Fibroblast of the aortic adventitia (primary cell): ENCODE data around the gene STH. TPM values are rescaled to one million over a fixed set of nuclear protein-coding genes. Genes with fewer than 3 reads are reported as not detected.

Experiments
- DNase-seq: peaks from one replicate; pipeline ENCODE4 v3.0.0-alpha.2; 2010; ENCODE audit warnings: low read depth
- H3K4me3 ChIP-seq: 2 replicates; pipeline ENCODE4 v1.5.1; 2011; ENCODE audit warnings: low read depth, mild to moderate bottlenecking, control low read depth, low read length, moderate library complexity
- total RNA-seq: library from RNA; depleted of rRNA; stranded (reverse); fragments of >200 nt; gene quantifications from 2 replicates; pipeline ENCODE4 v1.2.3, GENCODE V29; 2012; ENCODE audit warnings: low replicate concordance
- TF ChIP-seq, protein P1 (sequence below): IDR thresholded peaks from 2 replicates; pipeline ENCODE4 v1.5.1; 2011; ENCODE audit warnings: mild to moderate bottlenecking, low read length, control low read depth, inconsistent platforms; ENCODE audit not compliant: insufficient read depth

The STH gene
- total RNA-seq, 1 donor: not detected

DNA sequence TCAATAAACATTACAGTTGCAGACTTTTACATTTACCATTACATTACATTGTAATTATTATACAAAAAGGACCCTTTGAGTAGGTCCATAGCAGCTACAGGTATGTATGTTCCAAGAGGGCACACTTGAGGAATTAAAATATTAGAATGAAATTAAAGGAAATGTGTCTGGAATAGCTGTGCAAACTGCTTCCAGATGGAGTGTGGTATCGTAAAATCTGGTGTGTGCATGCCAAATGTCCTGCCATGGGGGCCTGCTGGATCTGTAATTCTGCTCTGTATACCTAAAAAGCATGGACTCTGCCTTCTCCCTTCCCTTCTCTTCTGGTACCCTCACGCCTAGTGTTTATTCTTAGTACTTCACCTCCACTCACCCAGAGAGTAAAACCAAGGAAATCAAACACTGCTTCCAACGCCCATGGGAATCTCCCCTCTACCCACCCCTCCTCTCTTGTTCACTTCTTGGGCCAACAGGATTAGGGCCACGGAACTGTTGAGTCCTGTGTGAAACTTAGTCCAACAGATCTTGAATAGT is 38.7 kb downstream of the STH start:
- no peak overlapping the region for H3K4me3 ChIP-seq
- TF ChIP-seq, protein P1, sequence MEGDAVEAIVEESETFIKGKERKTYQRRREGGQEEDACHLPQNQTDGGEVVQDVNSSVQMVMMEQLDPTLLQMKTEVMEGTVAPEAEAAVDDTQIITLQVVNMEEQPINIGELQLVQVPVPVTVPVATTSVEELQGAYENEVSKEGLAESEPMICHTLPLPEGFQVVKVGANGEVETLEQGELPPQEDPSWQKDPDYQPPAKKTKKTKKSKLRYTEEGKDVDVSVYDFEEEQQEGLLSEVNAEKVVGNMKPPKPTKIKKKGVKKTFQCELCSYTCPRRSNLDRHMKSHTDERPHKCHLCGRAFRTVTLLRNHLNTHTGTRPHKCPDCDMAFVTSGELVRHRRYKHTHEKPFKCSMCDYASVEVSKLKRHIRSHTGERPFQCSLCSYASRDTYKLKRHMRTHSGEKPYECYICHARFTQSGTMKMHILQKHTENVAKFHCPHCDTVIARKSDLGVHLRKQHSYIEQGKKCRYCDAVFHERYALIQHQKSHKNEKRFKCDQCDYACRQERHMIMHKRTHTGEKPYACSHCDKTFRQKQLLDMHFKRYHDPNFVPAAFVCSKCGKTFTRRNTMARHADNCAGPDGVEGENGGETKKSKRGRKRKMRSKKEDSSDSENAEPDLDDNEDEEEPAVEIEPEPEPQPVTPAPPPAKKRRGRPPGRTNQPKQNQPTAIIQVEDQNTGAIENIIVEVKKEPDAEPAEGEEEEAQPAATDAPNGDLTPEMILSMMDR: no peak
- no peak for DNase-seq

DNA sequence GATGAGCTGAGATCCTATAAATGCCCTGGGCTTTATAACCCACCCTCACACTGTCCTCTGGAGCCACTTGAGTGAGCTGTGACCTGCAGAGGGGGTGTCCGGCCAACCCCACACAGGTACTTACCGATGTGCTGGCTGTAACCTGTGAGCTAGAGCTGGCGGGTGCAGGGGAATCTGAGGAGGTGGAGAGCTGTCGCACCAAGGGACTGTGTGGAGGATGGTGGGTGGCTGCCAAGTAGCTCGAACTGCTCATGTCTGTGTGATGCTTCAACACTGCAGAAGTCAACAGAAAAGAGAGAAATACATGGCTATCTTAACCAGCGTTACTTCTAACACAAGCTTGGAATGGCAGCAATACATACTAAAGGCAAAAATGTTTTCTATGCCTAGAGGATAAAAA is 39.4 kb downstream of the STH start:
- DNase-seq: no peak
- no peak overlapping the region for H3K4me3 ChIP-seq
- TF ChIP-seq, protein P1: no peak

DNA sequence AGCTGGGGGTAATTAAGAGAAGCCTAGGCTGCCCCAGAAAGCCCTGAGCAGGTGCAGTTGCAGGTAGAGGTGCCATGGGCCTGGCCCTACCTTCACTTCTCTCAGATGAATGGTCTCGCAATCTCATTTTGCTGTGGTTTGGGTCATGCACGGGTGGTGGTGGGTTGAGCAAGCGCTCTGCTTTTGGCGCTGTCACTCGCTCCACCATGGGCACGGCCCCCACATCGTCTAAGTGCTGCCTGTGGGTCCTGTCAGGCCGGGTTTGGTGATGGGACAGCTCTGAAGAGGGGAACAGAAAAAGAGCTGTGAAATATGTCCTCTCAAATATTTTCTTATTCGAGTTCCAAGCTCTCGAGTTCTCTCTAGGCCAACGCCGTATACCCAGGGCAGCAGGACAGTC is 39.9 kb downstream of the STH start:
- no peak overlapping the region for H3K4me3 ChIP-seq
- DNase-seq: no peak
- TF ChIP-seq, protein P1: no peak

DNA sequence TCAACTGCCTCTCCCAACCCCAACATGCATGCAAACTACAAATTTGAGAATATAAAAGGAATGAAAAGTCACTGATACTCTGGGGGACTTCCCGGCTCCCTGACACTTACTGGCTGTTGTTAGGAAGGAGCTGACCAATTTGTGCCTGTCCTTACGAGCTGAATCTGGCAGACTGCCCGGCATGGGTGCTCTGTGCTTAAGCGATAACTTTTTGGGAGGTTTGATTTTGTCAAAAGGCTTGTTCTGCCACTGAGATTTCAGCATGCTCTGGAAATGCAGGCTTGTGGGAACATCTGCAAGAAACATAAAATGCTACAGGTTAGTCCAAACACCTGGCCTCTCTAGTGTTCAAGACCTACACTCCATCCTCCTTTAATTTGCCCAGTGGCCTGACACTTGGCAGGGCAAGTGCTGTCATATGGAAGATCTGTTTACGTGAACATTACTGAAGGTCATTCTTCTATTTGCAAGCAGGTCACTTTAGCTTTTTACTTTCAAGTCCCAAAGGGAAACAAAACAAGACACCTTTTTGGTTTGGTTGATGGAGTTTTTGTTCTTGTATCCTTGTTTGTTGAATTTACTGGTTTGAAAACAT is 40.6 kb downstream of the STH start:
- no peak for DNase-seq
- no peak overlapping the region for H3K4me3 ChIP-seq
- TF ChIP-seq, protein P1: no peak

DNA sequence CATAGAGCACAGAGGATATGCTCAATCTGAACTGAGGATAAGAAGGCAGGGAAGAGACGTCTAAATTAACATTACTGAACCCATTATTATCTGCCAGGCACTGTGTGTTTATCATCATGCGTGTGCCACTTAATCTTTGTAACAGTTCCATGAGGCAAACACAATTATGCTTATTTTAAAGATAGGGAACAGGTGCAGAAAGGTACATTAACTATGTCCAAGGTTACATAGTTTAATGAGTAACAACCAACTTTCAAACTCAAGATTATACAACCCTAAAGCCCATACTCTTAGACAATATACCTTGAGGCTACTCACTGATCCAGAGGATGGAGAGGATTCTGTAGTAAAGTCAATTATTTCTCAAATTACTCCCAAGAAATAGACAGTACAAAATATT is 43.2 kb downstream of the STH start:
- no peak overlapping the region for H3K4me3 ChIP-seq
- TF ChIP-seq, protein P1: no peak
- DNase-seq: no peak

DNA sequence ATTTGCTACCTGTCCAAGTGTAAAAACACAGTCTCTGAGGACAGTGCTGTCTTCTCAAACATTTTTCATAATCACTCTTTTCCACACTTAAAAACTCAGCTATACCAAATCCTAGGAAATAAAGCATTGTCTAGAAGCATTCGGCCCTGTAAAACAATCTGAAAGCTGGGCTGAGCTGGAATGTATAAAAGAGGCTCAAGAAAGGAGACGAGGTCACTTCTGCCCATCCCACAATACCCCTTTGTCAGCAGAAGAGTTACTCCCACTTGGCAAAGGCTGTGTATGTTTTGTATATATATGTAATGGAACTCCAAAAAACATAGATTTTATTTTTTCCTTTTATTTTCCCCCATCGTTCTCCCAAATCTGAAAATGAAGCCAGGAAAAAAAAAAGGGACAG is 43.9 kb downstream of the STH start:
- H3K4me3 ChIP-seq: no peak overlapping the region
- DNase-seq: no peak
- TF ChIP-seq, protein P1: no peak

DNA sequence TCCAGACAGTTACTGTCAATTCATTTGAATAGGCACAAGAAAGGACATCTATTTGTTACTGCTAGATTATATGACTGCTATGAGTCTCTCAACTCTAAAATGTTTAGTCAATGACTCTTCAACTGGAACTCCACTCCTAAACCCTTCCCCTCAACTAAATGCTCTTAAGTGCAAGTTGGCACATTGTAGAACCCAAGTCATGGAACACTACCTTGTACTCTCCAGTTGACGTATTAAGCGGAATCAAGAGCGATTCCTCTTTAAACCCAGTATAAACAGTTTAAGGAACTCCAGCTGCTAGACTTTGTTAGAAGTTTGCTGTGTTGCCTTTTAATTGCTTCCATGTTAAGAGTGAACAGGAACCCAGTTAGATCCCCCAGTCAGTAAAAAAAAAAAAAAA is 44.6 kb downstream of the STH start:
- DNase-seq: no peak
- no peak overlapping the region for H3K4me3 ChIP-seq
- TF ChIP-seq, protein P1: no peak
